ENCODE measurements around the gene PCSK9.
"Not testable (repeated sequence)": the region's sequence is repeated elsewhere in the genome, so short reads cannot be mapped to it uniquely, and the experiment has no call there.

PCSK9 gene

DNA sequence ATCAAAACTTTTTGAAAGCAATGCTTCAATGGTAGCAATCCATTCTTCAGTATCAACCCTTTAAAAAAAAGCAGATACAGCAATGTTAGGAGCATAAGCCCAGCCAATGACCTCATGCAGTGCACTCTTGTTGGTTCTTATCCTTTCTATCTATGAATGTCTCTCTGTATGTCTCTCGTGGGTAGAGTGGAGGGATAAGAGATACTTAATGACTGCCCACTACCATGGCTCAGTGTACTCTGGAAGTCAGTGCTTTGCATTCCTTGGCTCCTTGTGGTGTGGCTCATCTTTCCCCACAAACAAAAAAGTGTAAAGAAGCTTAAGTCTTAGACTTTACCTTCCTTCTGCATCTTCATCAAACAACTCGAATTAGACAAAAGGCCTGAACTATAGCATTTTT, 50.3 kb downstream of the PCSK9 start:
- TF ChIP-seq, protein P1, sequence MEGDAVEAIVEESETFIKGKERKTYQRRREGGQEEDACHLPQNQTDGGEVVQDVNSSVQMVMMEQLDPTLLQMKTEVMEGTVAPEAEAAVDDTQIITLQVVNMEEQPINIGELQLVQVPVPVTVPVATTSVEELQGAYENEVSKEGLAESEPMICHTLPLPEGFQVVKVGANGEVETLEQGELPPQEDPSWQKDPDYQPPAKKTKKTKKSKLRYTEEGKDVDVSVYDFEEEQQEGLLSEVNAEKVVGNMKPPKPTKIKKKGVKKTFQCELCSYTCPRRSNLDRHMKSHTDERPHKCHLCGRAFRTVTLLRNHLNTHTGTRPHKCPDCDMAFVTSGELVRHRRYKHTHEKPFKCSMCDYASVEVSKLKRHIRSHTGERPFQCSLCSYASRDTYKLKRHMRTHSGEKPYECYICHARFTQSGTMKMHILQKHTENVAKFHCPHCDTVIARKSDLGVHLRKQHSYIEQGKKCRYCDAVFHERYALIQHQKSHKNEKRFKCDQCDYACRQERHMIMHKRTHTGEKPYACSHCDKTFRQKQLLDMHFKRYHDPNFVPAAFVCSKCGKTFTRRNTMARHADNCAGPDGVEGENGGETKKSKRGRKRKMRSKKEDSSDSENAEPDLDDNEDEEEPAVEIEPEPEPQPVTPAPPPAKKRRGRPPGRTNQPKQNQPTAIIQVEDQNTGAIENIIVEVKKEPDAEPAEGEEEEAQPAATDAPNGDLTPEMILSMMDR (IDR thresholded peaks at IDR 0.05; ENCODE audit: extremely low read depth, missing control alignments) = no peak
- no peak for DNase-seq (ENCODE audit: low spot score)

DNA sequence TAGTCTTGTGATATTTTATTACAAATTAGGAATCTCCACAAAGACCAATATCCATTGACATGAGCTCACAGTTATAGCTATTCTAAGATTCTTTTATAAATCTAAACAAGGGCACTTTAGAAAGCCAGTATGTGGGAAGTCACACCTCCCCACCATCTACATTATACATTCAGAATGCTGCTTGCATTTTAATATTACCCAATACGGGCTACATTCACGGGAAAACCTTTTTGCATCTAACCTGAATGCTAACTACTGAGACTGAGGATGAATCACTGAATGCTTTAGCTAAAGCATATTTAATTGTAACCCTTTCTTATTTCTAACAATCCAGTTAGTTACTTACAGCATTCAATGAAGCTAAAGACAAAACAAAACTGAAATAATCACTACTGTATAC, 53.1 kb downstream of the PCSK9 start:
- no peak for DNase-seq (ENCODE audit: low spot score)
- TF ChIP-seq, protein P1 (IDR thresholded peaks at IDR 0.05; ENCODE audit: extremely low read depth, missing control alignments) = no peak

DNA sequence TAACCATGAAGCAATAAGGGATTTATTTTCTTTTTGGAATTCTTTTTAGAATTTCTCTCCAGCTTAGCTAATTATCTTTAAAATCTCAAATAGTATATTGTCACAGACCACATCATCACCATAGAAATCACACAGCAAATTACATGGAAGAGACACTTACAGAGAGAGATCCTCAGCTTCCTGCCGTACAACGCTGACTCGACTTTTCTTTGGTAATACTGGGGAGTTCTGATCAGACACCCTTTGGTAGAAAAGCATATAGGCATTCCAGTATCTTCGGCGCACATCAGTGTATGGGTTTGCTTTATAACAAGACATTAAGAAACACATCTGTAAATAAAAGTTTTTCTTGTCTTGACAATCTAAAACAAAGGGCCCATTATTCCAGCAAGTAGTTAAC, 55.7 kb downstream of the PCSK9 start:
- no peak for DNase-seq (ENCODE audit: low spot score)
- TF ChIP-seq, protein P1 (IDR thresholded peaks at IDR 0.05; ENCODE audit: extremely low read depth, missing control alignments) = no peak

DNA sequence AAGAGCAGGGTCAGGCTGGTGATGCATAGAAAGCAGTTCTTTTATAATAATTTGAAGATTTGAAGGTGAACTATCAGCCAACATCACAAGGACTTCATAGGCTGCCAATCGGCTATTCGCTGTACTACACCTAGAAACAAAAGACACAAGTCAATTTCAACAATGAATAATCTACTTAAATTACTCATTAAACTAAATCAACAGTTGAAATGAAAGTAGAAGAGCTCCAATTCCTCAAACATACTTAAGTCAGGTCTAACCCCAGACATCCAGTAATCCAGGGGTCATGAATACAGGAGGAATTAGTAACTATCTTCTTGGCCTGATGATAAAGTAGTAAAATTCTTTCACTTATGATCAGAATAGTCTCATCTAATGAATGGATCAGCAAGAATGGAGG, 64.5 kb downstream of the PCSK9 start:
- TF ChIP-seq, protein P1 (IDR thresholded peaks at IDR 0.05; ENCODE audit: extremely low read depth, missing control alignments) = no peak
- DNase-seq (ENCODE audit: low spot score) = no peak

DNA sequence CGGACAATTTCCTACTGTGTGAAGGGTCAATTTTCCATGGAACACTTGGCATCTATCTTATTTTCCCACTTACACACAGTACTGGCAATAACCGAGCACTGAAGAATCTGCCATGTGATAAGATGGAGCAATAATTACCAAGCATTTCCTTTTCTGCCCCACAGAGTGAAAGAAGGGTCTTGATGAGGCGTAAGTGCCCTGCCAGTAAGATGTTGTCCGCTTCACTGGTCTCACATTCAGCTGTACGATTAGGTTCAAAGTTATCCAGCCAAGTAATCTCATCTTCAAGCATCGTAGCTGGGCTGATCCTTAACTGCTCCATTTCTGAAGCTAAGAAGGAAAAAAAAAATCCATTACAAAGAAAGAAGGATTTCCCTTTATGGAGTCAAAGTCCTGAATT, 67.8 kb downstream of the PCSK9 start:
- no peak for DNase-seq (ENCODE audit: low spot score)
- TF ChIP-seq, protein P1 (IDR thresholded peaks at IDR 0.05; ENCODE audit: extremely low read depth, missing control alignments) = no peak

DNA sequence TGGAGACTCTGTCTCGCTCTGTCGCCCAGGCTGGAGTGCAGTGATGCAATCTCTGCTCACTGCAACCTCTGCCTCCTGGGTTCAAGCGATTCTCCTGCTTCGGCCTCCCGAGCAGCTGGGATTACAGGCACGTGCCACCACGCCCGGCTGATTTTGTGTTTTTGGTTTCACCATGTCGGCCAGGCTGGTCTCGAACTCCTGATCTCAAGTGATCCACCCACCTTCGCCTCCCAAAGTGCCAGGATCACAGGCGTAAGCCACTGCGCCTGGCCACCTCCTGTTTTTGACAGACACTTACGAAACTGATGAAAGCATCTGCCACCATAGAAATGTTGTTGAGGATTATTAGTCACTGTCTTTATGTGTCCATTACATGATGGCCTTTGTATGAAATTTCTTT, 69.7 kb downstream of the PCSK9 start:
- not testable (repeated sequence) for DNase-seq (ENCODE audit: low spot score)
